ENCODE measurements around the gene TMEM94.

TMEM94 gene

DNA sequence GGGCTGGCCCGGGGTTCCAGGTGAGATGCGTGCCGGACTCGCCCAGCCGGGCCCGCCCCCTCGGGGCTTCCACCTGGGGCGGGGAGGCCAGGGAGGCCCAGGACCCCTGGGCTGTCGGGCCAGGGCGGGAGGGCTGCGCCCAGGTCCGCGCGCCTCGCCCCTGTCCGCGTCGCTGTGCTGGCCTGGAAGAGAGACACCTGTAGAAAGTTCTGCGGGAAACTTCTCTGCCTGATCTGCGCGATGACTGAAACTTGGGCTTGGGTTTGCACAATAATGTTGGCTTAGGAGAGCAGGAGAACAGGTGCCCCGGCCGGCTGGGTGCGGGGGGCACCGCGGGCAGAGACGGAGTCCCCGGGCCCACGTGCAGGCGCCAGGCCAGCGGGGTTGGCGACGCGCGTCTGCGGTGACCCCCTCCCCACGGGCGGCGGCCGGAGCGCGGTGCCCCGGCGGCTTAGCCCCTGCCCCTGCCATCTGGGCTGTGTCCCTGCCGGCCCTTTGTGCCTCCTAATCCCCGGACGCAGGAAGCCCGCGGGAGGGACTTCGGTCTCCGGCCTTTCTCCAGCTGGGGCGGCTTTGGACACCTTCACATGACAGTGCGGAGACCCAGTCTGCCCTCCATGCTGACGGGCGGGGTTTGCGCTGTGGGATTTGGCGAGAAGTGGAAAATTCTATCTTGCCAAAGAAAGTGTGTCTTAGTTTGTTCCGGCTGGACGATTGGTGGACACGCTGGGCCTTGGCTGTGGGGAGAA lies 69.5 kb downstream of the TMEM94 start:
- DNase-seq (ENCODE audit: low spot score), result no peak

DNA sequence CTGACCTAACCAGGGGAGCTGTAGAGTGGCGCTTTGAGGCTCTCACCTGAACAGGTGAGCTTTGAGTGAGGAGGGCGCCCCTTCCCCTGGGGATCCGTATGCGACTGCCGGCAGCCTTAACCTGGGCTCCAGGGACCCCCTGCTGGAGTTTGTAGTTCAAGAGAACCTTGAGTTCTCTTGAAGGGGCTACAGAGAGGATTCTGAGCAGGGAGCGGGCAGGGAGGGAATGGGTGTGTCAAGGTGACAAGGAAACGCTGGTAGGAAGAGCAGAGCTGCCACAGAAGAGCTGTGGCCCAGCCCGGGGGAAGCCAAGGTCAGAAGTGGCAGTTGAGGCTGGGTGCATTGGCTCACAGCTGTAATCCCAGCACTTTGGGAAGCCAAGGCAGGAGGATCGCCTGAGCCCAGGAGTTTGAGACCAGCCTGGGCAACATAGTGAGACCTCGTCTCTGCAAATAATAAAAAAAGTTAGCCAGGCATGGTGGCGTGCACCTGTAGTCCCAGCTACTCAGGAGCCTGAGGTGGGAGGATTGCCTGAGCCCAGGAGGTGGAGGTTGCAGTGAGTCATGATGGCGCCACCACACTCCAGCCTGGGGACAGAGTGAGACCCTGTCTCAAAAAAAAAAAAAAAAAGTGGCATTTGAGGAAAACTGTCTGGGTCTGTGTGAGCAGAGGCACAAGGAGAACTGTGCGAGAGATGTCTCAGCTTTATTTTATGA lies 70.3 kb downstream of the TMEM94 start:
- DNase-seq (ENCODE audit: low spot score), result no peak

DNA sequence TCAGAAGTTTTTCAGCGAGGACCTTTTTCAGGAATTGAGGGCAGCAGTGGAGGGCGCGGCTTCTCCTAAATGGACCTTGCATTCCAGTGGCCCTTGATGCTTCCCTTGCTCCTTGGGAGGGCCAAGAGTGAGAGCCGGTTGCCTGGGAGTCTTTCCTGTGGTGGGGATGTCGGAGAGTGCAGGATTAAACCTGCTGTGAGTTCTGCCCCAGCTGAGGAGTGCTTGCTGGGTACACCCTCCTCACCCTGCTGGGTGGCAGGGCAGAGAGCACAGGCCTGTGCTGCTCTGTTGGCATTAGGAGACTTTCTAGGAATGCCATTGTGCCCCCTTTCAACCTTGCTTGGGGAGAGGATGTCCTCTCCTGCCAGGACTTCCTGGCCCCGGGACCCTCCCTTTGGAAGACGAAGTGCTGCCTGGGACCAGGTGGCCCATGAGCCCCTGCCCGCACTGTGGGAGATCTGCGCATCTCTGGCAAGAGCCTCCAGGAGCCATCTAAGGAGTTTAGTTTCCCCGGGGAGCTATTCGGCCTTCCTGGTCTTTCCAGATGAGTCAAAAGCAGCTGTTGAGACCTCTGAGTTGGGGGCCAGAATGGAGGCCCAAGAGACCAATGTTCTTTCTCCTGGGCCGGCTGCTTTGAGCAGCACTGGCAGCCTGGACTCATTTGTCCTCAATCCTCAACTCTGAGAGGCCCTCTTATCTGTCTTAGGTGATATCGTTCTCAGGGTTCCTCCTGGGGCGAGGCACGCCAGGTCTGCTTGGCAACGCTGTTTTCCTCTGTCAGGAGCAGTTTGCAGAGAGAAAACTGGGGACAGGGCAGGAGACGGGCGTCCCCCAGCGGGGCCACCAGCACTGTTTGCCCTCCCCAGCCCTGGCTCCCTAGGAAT lies 74.6 kb downstream of the TMEM94 start:
- no peak for DNase-seq (ENCODE audit: low spot score)

DNA sequence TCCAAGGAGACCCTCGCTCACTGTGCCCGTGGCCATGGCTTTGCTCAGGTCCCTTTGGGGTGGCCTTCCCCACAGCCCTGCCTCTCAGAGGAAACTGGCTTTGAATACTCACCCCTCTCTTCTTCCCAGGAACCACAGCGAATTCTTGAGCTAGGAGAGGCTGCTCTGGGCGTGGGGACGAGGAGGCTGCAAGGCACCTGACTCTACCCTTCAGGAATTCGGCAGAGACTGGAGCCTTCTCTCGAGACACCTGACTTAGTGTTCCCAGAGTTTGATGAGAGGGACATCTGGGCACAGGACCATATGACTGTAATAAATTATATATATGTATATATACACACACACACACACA lies 75.3 kb downstream of the TMEM94 start:
- no peak for DNase-seq (ENCODE audit: low spot score)

DNA sequence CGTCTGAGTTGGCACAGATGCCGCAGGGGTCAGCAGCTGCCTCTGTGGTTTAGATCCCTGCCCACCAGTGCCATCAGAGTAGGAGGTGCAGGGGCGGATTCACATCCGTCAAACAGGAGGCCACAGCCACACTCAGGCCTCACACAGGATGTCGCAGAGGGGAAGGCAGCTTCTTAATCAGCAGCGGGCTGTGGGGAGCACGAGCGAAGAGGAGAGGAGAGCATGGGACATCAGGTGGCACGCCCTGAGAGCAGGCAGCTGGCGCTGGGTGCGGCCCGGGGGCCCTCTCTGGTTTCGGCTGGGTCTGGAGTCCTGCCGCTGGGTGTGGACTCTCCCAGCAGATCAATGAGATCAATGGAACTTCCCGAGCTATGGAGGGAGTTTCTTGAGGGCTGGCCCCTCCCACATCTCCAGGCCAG lies 78.7 kb downstream of the TMEM94 start:
- DNase-seq (ENCODE audit: low spot score), result no peak

DNA sequence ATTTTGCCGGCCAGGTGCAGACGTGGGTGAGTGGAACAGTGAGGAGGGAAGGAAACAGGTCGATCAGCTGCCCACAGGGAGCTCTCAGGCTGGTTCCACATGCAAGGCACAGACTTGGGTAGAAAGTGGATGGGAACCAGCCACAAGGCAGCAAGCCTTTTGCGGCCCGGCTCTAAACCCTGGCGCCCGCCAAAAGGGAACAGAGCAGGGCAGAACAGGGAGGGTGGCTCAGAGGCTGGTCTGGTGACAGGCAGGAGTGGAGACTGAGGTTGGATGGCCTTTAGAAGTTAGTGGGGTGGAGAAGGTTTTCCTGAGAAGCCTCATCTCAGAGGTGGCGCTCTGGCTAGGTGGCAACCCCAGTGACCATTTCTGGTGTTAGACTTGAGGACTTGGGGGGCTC lies 79.4 kb downstream of the TMEM94 start:
- no peak for DNase-seq (ENCODE audit: low spot score)

DNA sequence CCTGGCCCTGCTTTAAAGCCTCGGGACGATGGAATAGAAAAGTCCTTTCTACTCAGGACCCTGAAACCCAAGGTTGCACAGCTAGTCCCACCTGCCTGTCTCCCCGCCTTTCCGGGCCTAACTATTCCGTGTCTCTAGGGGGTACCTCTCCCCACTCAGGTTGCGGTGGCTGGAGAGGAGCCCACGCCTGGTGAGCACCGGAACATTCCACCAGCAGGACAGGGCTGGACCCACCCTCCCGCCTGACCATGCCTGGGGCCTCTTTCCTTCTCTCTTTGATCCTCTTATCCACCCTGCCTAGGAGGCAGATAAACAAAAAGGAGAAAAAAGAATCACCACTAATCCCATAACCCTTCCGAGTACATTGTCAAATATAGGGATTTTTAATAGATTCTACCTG lies 79.9 kb downstream of the TMEM94 start:
- no peak for DNase-seq (ENCODE audit: low spot score)

DNA sequence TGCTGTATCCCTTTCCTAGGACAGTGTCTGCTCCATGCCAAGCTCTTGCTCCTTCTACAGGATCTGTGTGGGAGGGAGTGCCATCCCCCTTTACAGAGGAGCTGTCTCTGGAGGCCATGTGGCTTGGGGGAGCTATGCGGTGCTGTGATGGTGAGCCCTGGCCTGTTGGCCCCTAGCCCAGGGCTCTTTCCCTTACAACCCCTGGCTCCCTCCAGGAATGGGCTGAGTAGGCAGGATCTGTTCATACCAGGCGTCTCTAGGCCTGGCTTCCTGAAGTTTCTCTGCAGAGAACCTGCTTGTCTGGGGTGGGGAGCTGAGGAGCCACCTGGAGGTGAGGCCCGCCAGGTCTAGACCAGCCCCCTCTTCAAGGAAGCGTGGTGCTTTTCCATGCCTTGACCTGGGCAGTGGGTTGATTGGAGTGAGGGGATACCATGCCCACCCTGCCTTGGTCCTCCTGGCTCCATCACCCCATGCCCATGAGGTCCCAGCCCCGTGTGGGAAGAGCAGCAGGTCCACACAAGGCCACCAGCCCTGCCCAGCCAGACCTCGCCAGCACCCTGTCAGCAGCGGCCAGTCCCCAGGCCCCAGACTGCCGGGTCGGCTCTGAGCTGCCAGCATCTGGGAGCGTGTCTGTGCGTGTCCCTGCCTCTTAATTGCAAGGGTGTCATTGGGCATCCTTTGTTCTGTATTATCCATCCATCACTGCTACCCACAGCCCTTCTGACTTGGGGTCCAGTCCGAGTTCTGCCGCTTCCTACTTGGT lies 83.7 kb downstream of the TMEM94 start:
- no peak for DNase-seq (ENCODE audit: low spot score)

DNA sequence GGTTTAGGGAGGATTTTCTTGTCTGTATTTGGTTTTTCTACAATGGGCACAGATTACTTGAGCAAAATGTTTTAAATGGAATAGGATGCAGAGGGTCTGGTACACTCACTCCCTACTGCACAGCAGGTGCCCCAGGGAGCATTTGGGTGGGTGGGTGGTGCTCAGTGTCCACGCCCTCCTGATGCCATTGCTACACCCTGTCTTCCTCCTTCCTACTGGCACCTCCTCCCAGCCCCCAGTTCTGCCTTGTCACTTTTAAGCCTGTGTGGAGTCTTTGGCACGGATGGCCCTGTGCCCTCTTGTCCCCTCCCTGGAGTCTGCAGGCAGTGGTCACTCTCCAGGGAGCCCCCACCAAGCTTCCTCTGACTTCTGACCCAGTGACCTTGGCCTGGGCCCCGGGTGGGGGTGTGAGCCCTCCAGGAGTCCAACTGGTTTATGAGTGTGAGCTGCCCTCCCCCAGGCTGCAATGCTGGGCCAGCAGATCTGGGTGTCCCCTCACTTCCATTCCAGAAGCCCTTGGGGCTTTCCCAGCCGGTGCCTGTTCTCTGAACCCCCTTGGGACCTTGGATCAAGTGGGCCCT lies 84.6 kb downstream of the TMEM94 start:
- no peak for DNase-seq (ENCODE audit: low spot score)

DNA sequence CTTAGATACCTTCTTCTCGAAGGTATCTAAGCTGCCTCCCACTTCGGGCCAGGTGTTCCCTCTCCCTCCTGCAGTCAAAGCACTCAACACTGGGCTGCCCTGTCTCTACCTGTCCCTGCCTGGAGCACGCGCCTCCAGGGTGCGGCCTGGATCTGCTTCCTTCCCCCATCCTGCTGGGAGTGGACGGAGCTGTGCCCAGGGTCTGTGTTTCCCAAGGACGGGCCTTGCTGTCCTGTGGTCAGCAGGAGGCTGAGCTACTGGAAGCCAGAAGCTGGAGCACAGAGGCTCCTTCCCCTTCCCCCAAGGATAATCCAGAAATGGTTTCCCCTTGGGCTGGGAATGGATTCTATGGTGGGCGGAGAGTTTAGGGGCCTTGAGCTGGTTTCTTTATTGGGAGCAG lies 85.8 kb downstream of the TMEM94 start:
- no peak for DNase-seq (ENCODE audit: low spot score)

DNA sequence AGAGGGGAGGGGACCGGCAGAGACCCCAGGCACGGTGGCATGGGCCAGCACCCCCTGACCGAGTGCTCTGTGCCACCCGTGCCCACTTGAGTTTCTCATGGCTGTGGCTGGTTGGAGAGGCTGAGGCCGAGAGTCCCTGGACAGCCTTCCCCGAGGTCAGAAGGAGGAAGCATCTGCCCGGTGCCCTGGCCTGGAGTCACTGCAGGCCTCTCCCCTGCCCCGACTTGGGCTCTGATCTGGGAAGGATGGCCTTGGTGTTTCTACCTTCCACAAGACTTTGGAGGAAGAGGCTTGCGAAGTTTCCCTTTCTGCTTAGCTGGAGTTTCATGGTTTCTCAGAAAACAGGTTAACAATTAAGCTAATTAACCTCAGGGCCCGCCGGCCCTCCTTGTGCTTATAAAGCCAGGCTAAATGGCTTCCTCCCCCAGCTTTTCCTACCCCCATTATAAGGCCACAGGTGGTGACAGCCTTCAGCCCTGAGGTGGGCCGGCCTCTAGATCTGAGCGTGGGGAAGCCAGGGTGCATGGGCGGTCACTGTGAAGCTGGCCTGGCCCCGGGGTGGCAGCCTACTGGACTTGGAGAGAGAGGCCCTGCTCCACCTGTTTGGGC lies 86.4 kb downstream of the TMEM94 start:
- DNase-seq (ENCODE audit: low spot score), result no peak

DNA sequence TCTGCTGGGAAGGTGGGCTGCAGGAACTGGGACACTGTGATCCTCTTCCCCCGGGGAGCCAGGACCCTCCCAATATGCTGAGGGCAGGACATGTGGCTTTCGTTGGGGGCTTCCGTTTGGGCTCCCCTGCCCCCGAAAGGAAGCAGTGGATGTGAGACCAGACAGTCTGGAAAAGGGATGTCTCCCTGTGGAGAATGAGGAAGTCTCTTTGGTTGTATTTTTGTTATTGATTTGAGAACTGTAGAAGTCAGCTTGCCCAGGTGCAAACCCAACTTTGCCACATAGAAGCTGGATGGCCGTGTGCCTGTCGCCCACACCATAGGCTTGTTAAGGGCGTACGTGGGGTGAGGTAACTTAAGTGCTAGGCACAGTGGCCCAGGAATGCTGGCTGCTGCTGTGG lies 87.8 kb downstream of the TMEM94 start:
- no peak for DNase-seq (ENCODE audit: low spot score)

DNA sequence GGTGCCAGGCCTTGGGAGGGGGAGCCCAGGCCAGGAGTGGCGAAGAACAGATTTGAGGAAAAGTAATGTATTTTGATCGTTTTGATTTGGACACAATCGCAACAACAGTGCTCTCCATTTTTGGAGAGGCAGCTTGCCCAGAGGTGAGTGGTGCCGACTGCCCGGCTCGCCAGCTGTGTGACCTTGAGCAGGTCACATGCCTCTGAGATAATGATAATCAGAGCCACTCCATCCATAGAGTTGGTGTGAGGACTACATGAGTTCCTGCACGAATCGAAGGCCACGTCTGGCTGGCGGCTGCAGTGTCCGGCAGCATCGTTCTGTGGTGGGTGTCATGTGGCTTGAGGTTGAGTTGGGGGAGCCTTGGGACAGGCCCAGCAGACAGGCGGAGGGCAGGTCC lies 89.7 kb downstream of the TMEM94 start:
- DNase-seq (ENCODE audit: low spot score), result no peak

DNA sequence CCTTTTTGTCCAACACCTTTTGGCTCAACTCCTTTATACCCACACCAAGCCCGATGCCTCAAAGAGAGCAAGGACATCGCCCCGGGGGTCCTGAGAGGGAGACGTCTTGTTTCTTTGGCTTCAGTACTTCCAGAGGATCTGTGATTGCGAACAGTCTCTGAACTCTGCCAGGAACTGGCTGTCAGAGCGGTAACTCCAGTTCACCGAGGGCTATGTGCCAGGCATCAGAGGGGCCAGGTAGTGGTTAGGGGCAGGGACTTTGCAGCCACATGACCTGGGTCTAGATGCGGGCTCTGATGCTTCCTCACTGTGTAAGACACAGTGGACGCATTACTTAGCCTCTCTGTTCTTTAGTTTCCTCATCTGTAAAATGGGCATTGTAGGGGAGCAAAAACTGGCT lies 90.7 kb downstream of the TMEM94 start:
- no peak for DNase-seq (ENCODE audit: low spot score)

DNA sequence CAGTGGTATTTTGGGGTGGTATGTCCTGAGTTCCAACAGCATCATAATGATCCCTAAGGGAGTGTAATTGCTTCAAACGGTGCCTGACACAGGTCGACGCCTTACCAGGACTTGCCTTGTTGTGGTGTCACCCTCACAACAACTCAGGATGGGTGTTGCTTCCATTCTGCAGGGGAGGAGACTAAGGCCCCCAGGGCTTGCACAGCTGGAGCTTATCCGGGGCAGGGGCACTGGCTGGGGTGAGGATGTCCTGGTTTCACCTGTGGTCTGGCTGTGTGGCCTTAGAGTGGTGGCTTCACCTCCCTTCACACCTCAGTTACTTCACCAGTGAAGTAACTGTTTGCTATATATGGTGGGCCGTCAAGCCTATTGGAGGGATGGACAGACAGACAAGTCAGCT lies 92.4 kb downstream of the TMEM94 start:
- DNase-seq (ENCODE audit: low spot score), result no peak

All from D341Med (cell line).